ENCODE data around the gene RNF148. TPM values are rescaled to one million over a fixed set of nuclear protein-coding genes. Genes with fewer than 3 reads are reported as not detected.

Gene RNF148
- total and polyA plus RNA-seq, 9 of the 15 experiments (the other 6 are each of a cell fraction or from before 2014, with no cell fraction given) = not detected

GRCh38 chr7:122672536-122672935 lies 30.2 kb downstream of the RNF148 start:
- H3K27ac ChIP-seq (ENCODE audit: extremely low read depth, low read depth, low read length) = no peak overlapping the region
- ATAC-seq (no peak), DNase-seq (ENCODE audit: extremely low read depth in 1 of 4, low spot score in 3 of 4) (no peak), FAIRE-seq (no peak)
- TF ChIP-seq TSHZ1 (CRISPR knock-in tag; IDR thresholded peaks at IDR 0.05) (no peak), ZFP1 (CRISPR knock-in tag; IDR thresholded peaks at IDR 0.05) (no peak), ZNF778 (CRISPR knock-in tag; IDR thresholded peaks at IDR 0.05) (no peak), GTF2A2 (tag; IDR thresholded peaks at IDR 0.05) (no peak), SPI1 (IDR thresholded peaks at IDR 0.05; ENCODE audit: borderline replicate concordance, low read depth, low read length) (no peak), ATF4 (CRISPR knock-in tag; IDR thresholded peaks at IDR 0.05) (no peak), ZBTB43 (CRISPR knock-in tag; IDR thresholded peaks at IDR 0.05) (no peak), HMGN3 (IDR thresholded peaks at IDR 0.05; ENCODE audit: borderline replicate concordance, extremely low read depth, insufficient read length, low read depth, low read length) (no peak), ZNF263 (CRISPR knock-in tag; IDR thresholded peaks at IDR 0.05; ENCODE audit: borderline replicate concordance) (no peak), HMBOX1 (IDR thresholded peaks at IDR 0.05) (no peak), ZNF324 (CRISPR knock-in tag; IDR thresholded peaks at IDR 0.05) (no peak), ZFP36 (IDR thresholded peaks at IDR 0.05; ENCODE audit: low read depth, low read length, partially characterized antibody) (no peak), ZNF197 (CRISPR knock-in tag; IDR thresholded peaks at IDR 0.05; ENCODE audit: low read depth) (no peak), TEAD2 (tag; IDR thresholded peaks at IDR 0.05) (no peak)
- no peak overlapping the region for H3K9ac ChIP-seq (ENCODE audit: insufficient read depth in 1 of 2, low read depth in 2 of 2, low read length in 2 of 2)
- BruUV-seq (replicated peaks) = no TSS peak
- ChIA-PET CTCF (ENCODE audit: low intra/inter-chr PET ratio) (no interaction called here), POLR2A (no interaction called here)
- H2AFZ ChIP-seq (ENCODE audit: low read depth, low read length) = no peak overlapping the region
- no peaks in the 10 kb centered on the region for H4K20me1 ChIP-seq (replicated peaks; ENCODE audit: control insufficient read depth, insufficient read depth, low read length)
- in situ Hi-C loops (cut with MboI) = no loop called here
- WGBS (ENCODE audit: insufficient coverage, low coverage, missing lambda C conversion rate) = 0% methylated on average over 8 of the region's 8 CpGs
- no peaks in the 10 kb centered on the region for H3K79me2 ChIP-seq (ENCODE audit: control insufficient read depth, insufficient read depth, low read length)
- no peaks in the 10 kb centered on the region for H3K27me3 ChIP-seq (ENCODE audit: control insufficient read depth in 2 of 2, insufficient read depth in 2 of 2, low read length in 2 of 2)
- no peaks in the 10 kb centered on the region for H3K4me1 ChIP-seq (replicated peaks in 1 of 2; ENCODE audit: control insufficient read depth in 2 of 2, insufficient read depth in 2 of 2, low read length in 2 of 2)
- H3K4me2 ChIP-seq (ENCODE audit: insufficient read depth, low read length) = no peak overlapping the region
- H3K9me3 ChIP-seq (replicated peaks; ENCODE audit: control insufficient read depth, insufficient read depth, low read depth, low read length) = no peaks in the 10 kb centered on the region
- intact Hi-C loops (cut with micrococcal nuclease) = no loop called here
- no peaks in the 10 kb centered on the region for H3K36me3 ChIP-seq (ENCODE audit: control insufficient read depth, insufficient read depth, low read length)
- no peak overlapping the region for H3K4me3 ChIP-seq
- H3K9me1 ChIP-seq (ENCODE audit: control insufficient read depth, insufficient read depth, low read length) = no peaks in the 10 kb centered on the region
